Stimulated activated CD4-positive, alpha-beta T cell treated with anti-CD3 and anti-CD28 coated beads, Interleukin-1b, Interleukin-23, amount 100 ng/mL, for 48 hours (primary cell): ENCODE data around the gene MRPS23.

Source experiments
- DNase-seq: peaks from one replicate; pipeline ENCODE4 v3.0.0-alpha.2; 2020

Gene MRPS23

GRCh38 chr17:57877803-57878377 is 28.0 kb upstream of the MRPS23 start:
- peak; percentile 29 for DNase-seq

GRCh38 chr17:57876866-57877237 is 27.0 kb upstream of the MRPS23 start:
- DNase-seq: no peak

- no peak for DNase-seq
Measured at GRCh38 chr17:57876023-57876865, 26.4 kb upstream of the MRPS23 start.

GRCh38 chr17:57875290-57876022 is 25.6 kb upstream of the MRPS23 start:
- no peak for DNase-seq

- peak; percentile 25 for DNase-seq
Measured at GRCh38 chr17:57874434-57875289, 24.8 kb upstream of the MRPS23 start.

GRCh38 chr17:57874058-57874419 is 24.2 kb upstream of the MRPS23 start:
- no peak for DNase-seq

- no peak for DNase-seq
Measured at GRCh38 chr17:57873261-57874057, 23.6 kb upstream of the MRPS23 start.

- DNase-seq: no peak
Measured at GRCh38 chr17:57872536-57872935, 22.7 kb upstream of the MRPS23 start.

- DNase-seq: no peak
Measured at GRCh38 chr17:57871863-57872262, 22.0 kb upstream of the MRPS23 start.

GRCh38 chr17:57871155-57871554 is 21.3 kb upstream of the MRPS23 start:
- DNase-seq: no peak

- DNase-seq: no peak
Measured at GRCh38 chr17:57870283-57870635, 20.4 kb upstream of the MRPS23 start.

- no peak for DNase-seq
Measured at GRCh38 chr17:57869617-57870282, 19.9 kb upstream of the MRPS23 start.

- no peak for DNase-seq
Measured at GRCh38 chr17:57868910-57869616, 19.2 kb upstream of the MRPS23 start.

GRCh38 chr17:57868007-57868909 is 18.4 kb upstream of the MRPS23 start:
- DNase-seq: no peak

- DNase-seq: no peak
Measured at GRCh38 chr17:57867126-57867525, 17.3 kb upstream of the MRPS23 start.

GRCh38 chr17:57866723-57867122 is 16.9 kb upstream of the MRPS23 start:
- DNase-seq: no peak

GRCh38 chr17:57866319-57866718 is 16.5 kb upstream of the MRPS23 start:
- DNase-seq: no peak

GRCh38 chr17:57864273-57864672 is 14.4 kb upstream of the MRPS23 start:
- DNase-seq: no peak

- no peak for DNase-seq
Measured at GRCh38 chr17:57862694-57863667, 13.1 kb upstream of the MRPS23 start.
